Cardiac muscle cell (in vitro differentiated cells and primary cell): ENCODE results near the gene MRPS17. TPM values are rescaled to one million over a fixed set of nuclear protein-coding genes. Genes with fewer than 3 reads are reported as not detected.

Source experiments
- DNase-seq, 2 donors: peaks; one replicate each; pipeline versions ENCODE4 v3.0.0 to v3.0.0-alpha.2; 2010 to 2017; ENCODE audit warnings: low read depth in 1 of 2, low spot score in 1 of 2
- H3K27ac ChIP-seq: fragments of 200-600 bp; sonication (generic); 2 replicates; pipeline ENCODE4 v1.5.1; 2016
- H3K27me3 ChIP-seq: fragments of 200-600 bp; sonication (generic); 2 replicates; pipeline ENCODE4 v1.6.0; 2016; ENCODE audit warnings: control low read depth
- H3K36me3 ChIP-seq: fragments of 200-600 bp; sonication (generic); 2 replicates; pipeline ENCODE4 v1.5.1; 2016; ENCODE audit warnings: control low read depth
- H3K4me1 ChIP-seq: fragments of 200-600 bp; sonication (generic); 2 replicates; pipeline ENCODE4 v1.8.1; 2017; ENCODE audit warnings: low read depth, mild to moderate bottlenecking, mixed run types
- H3K4me3 ChIP-seq: fragments of 200-600 bp; sonication (generic); 2 replicates; pipeline ENCODE4 v1.5.1; 2016; ENCODE audit warnings: mild to moderate bottlenecking
- H3K9me3 ChIP-seq: fragments of 200-600 bp; sonication (generic); 2 replicates; pipeline ENCODE4 v1.5.1; 2017; ENCODE audit warnings: low read depth, mild to moderate bottlenecking, control low read depth
- CTCF ChIP-seq: IDR thresholded peaks from 2 replicates; pipeline ENCODE4 v1.5.1; 2012; ENCODE audit warnings: low read depth, mild to moderate bottlenecking, low read length
- polyA plus RNA-seq: library from polyadenylated mRNA; unstranded; fragments of >200 nt; fragmentation: Nextera tagmentation; extraction: Ambion mirVana; gene quantifications from 2 replicates; pipeline ENCODE4 v1.2.1, GENCODE V29; 2016
- total RNA-seq: library from RNA; depleted of rRNA; stranded (reverse); fragments of >200 nt; gene quantifications from 2 replicates; pipeline ENCODE4 v1.2.3, GENCODE V29; 2016

MRPS17 gene
- total and polyA plus RNA-seq, 2 experiments from 2014 or later = 7.8 to 34.4 TPM

DNA sequence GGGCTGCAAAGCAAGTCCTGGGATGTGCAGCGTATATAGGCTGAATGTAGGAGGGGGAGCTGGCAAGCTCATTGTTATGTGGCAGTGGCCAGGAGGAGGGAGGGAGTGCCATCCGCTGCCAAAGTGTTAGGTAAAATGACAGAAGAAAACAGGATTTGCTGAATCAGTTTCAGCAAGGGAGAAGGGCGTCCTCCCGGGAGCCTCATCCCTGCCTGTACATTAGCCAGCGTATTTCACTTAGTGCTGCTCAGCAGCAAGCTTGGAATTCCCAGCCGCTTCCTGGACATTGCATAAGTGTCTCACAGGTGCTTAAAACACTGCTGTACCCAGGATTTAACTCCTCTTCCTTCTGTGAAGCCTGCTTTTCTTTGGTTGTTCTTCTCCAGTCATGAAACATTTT lies 15.2 kb downstream of the MRPS17 start:
- DNase-seq = no peak
- H3K4me3 ChIP-seq = no peak overlapping the region
- no peaks in the 10 kb centered on the region for H3K9me3 ChIP-seq
- no peak for TF ChIP-seq CTCF
- no peak overlapping the region for H3K27ac ChIP-seq
- H3K27me3 ChIP-seq = peaks cover 12% of the 10 kb centered on the region
- peaks cover 13% of the 10 kb centered on the region for H3K4me1 ChIP-seq
- no peaks in the 10 kb centered on the region for H3K36me3 ChIP-seq

DNA sequence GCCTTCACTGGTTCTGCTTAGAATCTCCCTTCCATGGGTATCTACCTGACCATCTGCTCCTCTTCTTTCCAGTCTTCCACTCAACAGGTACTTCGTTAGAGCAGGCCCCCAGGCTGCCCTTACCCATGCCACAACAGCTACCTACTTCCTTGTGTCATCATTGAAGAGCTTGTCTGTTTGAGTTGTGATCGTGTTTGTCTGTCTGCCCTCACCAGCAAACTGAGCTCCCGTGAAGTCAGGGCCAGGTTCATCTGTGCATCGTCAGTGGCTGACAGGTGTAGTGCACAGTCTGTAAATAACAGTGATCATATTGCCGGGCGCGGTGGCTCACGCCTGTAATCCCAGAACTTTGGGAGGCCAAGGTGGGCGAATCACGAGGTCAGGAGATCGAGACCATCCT lies 17.7 kb downstream of the MRPS17 start:
- no peaks in the 10 kb centered on the region for H3K27me3 ChIP-seq
- H3K4me3 ChIP-seq = no peak overlapping the region
- H3K9me3 ChIP-seq = no peaks in the 10 kb centered on the region
- no peak for TF ChIP-seq CTCF
- DNase-seq = no peak
- no peaks in the 10 kb centered on the region for H3K36me3 ChIP-seq
- peaks cover 13% of the 10 kb centered on the region for H3K4me1 ChIP-seq
- H3K27ac ChIP-seq = no peak overlapping the region

GRCh38 chr7:55970561-55970960 lies 18.9 kb downstream of the MRPS17 start:
- H3K27ac ChIP-seq = peak overlapping the region; percentile 48
- no peaks in the 10 kb centered on the region for H3K27me3 ChIP-seq
- peaks cover 9% of the 10 kb centered on the region for H3K4me1 ChIP-seq
- no peaks in the 10 kb centered on the region for H3K36me3 ChIP-seq
- no peak overlapping the region for H3K4me3 ChIP-seq
- no peak for DNase-seq
- H3K9me3 ChIP-seq = no peaks in the 10 kb centered on the region
- no peak for TF ChIP-seq CTCF

DNA sequence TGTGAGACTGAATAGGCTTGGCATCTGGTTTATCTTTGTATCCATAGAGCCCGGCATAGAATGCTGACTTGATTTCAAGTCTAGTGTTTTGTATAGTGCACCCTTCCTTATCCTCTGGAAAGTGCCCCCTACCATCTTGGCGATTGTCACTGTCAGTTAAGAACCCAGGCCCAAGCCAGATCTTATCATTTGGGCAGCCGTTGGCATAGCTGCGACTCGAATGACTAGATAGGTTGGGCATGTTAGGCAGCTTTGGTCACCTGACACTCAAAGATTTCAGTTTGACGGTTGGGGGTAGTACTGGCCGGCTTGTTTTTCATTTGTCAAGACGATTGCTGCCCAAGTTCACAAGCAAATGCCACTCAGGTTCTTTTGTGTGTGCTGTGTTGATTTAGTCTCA lies 19.3 kb downstream of the MRPS17 start:
- Histone ChIP-seq H3K9me3 (no peaks in the 10 kb centered on the region), H3K27me3 (no peaks in the 10 kb centered on the region), H3K36me3 (no peaks in the 10 kb centered on the region), H3K4me1 (peaks cover 6% of the 10 kb centered on the region), H3K27ac (peak overlapping the region; percentile 48), H3K4me3 (no peak overlapping the region)
- DNase-seq = no peak
- TF ChIP-seq CTCF = no peak

GRCh38 chr7:55973747-55974250 lies 22.1 kb downstream of the MRPS17 start:
- no peak overlapping the region for H3K27ac ChIP-seq
- H3K4me3 ChIP-seq = no peak overlapping the region
- no peaks in the 10 kb centered on the region for H3K27me3 ChIP-seq
- peaks cover 9% of the 10 kb centered on the region for H3K4me1 ChIP-seq
- peaks cover 7% of the 10 kb centered on the region for H3K36me3 ChIP-seq
- no peak for DNase-seq
- H3K9me3 ChIP-seq = no peaks in the 10 kb centered on the region
- no peak for TF ChIP-seq CTCF

- Histone ChIP-seq H3K27me3 (no peaks in the 10 kb centered on the region), H3K27ac (peak overlapping the region; percentile 61), H3K9me3 (no peaks in the 10 kb centered on the region), H3K4me1 (peaks cover 4% of the 10 kb centered on the region), H3K4me3 (no peak overlapping the region), H3K36me3 (peaks cover 20% of the 10 kb centered on the region)
- no peak for TF ChIP-seq CTCF
- DNase-seq = no peak
Observed at GRCh38 chr7:55975988-55976633, 24.4 kb downstream of the MRPS17 start.
